Esophagus mucosa (tissue), 1 donor: Measurements from ENCODE around the gene ZMYND19. TPM values are rescaled to one million over a fixed set of nuclear protein-coding genes. Genes with fewer than 3 reads are reported as not detected.
"Not testable (repeated sequence)": the region's sequence is repeated elsewhere in the genome, so short reads cannot be mapped to it uniquely, and the experiment has no call there.

Experiments used
- ATAC-seq: fragments of 200-7000 bp; cut with Tn5 transposase; one replicate; pipeline ENCODE4 v1.9.1; 2020
- total RNA-seq: library from RNA; stranded (reverse); gene quantifications from one replicate; pipeline ENCODE4 v1.2.4, GENCODE V29; 2023
- donor health status: DM: yes; HTN: yes; CAD: no.

The ZMYND19 gene
- total RNA-seq, 1 donor from 2014 or later, result 21.5 TPM

DNA sequence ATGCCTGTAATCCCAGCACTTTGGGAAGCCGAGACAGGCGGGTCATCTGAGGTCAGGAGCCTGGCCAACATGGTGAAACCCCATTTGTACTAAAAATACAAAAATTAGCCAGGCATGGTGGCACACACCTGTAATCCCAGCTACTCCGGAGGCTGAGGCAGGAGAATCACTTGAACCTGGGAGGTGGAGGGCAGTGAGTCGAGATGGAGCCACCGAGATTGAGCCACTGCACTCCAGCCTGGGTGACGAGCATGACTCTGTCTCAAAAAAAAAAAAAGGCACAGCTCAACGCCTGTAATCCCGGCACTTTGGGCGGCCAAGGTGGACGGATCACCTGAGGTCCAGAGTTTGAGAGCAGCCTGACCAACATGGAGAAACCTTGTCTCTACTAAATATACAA, 36.7 kb downstream of the ZMYND19 start:
- ATAC-seq, result not testable (repeated sequence)

DNA sequence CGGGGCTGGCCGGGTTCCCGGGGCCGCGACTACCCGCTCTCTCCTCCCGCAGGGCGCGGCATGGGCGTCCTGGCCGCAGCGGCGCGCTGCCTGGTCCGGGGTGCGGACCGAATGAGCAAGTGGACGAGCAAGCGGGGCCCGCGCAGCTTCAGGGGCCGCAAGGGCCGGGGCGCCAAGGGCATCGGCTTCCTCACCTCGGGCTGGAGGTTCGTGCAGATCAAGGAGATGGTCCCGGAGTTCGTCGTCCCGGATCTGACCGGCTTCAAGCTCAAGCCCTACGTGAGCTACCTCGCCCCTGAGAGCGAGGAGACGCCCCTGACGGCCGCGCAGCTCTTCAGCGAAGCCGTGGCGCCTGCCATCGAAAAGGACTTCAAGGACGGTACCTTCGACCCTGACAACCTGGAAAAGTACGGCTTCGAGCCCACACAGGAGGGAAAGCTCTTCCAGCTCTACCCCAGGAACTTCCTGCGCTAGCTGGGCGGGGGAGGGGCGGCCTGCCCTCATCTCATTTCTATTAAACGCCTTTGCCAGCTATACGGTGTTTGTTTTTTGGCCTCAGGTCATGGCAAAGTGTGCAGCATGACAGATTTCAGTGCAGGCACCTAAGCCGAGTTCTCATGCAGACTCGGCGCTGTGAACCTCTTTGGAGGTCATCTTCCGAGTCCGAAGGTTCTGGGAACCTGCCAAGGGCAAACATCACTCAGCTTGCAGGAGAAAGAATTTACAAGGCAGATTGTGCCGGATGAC, 38.1 kb downstream of the ZMYND19 start:
- ATAC-seq, result peak; percentile 35

DNA sequence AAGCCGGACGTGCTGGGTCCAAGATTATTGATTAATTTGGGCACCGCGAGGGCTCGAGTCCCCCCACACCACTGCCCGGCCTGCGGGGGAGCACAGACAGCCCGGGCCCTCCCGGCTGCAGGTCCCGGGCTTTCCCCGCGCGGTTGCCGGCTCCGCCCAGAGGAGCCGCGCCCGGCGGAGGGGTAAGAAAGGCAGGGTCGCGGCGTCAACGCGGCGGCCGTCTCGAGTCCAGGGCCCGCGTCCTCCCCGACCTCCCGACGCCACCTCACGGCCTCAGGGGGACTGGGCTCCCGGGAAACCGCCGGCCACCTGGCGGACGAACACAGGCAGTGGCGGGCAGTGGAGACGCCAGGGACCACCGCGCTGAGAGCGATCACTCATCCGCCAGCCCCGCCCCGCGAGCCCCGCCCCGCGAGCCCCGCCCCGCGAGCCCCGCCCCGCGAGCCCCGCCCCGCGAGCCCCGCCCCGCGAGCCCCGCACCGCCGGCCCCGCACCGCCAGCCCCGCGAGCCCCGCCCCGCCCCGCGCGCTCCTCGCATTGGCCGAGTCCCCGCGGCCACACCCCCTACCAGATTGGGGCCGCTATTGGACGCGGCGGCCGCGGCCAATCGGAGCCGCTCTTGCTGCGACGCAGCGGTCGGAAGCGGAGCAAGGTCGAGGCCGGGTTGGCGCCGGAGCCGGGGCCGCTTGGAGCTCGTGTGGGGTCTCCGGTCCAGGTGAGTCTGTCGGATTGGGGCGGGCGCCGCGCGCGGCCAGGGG, 38.9 kb downstream of the ZMYND19 start, which contains the start of gene MRPL41:
TSS of gene MRPL41 (plus strand) at position 616 of the 758 bp plus-strand sequence. CDS start 203 bp downstream, outside the sequence.
- ATAC-seq, result peak; percentile 86

DNA sequence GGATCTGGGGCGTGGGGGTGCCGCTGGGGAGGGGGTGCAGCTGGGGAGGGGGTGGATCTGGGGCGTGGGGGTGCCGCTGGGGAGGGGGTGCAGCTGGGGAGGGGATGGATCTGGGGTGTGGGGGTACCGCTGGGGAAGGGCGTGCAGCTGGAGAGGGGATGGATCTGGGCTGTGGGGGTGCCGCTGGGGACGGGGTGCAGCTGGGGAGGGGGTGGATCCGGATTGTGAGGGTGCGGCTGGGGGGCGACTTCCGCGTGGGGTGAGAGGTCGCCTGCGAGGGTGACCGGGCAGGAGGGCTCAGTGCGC, 39.4 kb downstream of the ZMYND19 start:
- ATAC-seq, result peak; percentile 1

DNA sequence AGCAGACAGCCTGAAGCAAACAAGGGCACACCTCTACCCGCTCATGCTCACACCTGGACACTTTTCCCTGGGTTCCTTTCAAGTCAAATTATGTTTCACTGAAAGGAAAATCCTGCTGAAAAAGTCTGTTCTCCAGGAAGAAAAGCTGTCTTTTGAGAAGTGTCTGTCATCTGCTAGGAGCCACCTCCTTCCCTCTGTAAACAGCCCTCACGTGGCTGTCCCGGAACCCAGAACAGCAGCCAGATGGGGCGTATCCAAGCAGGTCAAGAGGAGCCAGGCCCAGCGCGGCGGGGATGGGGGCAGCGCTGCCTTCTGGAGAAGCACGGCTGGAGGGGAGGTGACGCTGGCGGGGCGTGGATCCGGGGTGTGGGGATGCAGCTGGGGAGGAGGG, 40.1 kb downstream of the ZMYND19 start, which contains the start of gene PNPLA7:
TSS of gene PNPLA7 (minus strand) at position 172 of the 391 bp plus-strand sequence. CDS start 205 bp downstream, outside the sequence.
- ATAC-seq, result peak; percentile 78

GRCh38 chr9:137547687-137548543, 42.4 kb downstream of the ZMYND19 start:
- no peak for ATAC-seq

GRCh38 chr9:137545123-137545522, 45.2 kb downstream of the ZMYND19 start:
- no peak for ATAC-seq

- peak; percentile 14 for ATAC-seq
Measured at GRCh38 chr9:137544176-137544760, 46.0 kb downstream of the ZMYND19 start.

GRCh38 chr9:137543237-137543963, 46.9 kb downstream of the ZMYND19 start:
- no peak for ATAC-seq

GRCh38 chr9:137542486-137542885, 47.8 kb downstream of the ZMYND19 start:
- no peak for ATAC-seq

DNA sequence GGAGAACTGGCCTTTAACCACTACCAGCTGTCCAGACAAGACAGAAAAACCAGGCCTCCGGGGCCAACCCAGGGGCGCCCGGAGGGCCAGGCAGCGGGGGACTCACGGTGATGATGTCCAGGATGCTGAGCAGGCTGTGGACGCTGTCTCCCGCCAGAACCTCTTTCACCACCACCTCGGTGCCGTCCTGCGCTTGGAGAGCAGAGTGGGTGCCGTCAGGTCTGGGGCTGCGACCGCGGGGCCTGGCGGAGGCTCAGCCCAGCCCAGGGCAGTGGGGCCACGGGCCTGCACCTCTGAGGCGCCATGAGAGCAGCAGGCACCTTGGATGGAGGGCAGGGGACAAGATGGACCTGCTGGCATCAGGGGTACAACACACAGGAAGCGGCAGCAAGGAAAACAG, 49.8 kb downstream of the ZMYND19 start:
- no peak for ATAC-seq

GRCh38 chr9:137538058-137538457, 52.3 kb downstream of the ZMYND19 start:
- ATAC-seq, result no peak

DNA sequence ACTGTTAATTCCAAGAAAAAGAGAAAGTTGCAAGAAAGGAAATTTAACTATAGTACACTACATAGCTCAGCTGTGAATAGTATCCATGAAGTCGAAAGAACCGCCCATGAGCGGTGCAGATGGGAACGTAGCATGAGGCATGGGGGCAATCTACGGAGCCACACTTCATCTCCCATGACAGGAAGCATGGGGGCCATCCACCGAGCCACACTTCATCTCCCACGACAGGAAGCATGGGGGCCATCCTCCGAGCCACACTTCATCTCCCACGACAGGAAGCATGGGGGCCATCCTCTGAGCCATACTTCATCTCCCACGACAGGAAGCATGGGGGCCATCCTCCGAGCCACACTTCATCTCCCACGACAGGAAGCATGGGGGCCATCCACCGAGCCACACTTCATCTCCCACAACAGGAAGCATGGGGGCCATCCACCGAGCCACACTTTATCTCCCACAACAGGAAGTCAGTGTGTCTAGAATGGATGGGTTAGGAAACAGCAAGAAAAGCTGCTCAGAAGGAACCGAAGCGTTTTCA, 53.6 kb downstream of the ZMYND19 start:
- not testable (repeated sequence) for ATAC-seq

GRCh38 chr9:137535120-137535428, 55.2 kb downstream of the ZMYND19 start:
- no peak for ATAC-seq

DNA sequence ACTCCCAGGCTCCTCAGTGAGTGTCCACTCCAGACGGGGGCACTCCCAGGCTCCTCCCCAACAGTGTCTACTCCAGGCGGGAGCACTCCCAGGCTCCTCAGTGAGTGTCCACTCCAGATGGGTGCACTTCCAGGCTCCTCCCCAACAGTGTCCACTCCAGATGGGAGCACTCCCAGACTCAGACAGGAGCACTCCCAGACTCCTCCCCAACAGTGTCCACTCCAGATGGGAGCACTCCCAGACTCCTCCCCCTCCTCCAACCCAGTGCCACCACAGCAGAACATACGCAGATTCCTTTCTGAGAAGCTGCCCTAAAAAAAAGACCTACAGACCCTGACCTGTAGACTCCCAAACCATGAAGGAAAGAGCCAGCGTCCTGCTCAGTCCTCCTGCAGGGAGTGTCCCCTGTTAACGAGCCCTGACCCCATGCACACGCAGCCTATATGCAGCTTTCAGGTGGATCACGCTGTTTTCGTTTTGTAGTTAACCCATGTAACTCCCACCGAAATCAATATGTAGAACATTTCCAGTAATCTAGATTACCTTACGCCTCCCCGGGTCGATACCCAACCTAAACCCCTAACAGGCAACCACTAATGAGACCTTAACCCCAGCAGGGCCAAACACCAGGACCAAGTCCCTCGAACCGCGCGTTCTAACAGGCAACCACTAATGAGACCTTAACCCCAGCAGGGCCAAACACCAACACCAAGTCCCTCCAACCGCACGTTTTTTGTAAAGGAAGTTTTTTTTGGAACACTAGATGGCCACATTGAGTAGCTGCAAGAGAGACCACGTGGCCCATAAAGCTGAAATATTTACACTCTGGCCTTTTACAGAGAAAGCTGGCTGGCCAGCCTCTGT, 55.8 kb downstream of the ZMYND19 start:
- ATAC-seq, result peak; percentile 64

DNA sequence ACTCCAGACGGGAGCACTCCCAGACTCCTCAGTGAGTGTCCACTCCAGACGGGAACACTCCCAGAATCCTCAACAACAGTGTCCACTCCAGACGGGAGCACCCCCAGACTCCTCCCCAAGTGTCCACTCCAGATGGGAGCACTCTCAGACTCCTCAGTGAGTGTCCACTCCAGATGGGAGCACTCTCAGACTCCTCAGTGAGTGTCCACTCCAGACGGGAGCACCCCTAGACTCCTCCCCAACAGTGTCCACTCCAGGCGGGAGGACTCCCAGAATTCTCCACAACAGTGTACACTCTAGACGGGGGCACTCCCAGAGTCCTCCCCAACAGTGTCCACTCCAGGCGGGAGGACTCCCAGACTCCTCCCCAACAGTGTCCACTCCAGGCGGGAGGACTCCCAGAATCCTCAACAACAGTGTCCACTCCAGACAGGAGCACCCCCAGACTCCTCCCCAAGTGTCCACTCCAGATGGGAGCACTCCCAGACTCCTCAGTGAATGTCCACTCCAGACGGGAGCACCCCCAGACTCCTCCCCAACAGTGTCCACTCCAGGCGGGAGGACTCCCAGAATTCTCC, 57.3 kb downstream of the ZMYND19 start:
- ATAC-seq, result not testable (repeated sequence)
